Right atrium auricular region (tissue), 2 donors: ENCODE measurements around the gene SEMA3C. TPM values are rescaled to one million over a fixed set of nuclear protein-coding genes. Genes with fewer than 3 reads are reported as not detected.

ENCODE experiments used
- DNase-seq: peaks from one replicate; pipeline ENCODE4 v3.0.0-alpha.2; 2019; ENCODE audit warnings: low spot score
- H3K27ac ChIP-seq, 2 donors: fragments of 200-600 bp; sonication (generic); 1 replicate in 1 of 2; 2 replicates in 1 of 2; pipeline ENCODE4 v1.5.1; 2016 to 2019
- H3K27me3 ChIP-seq, 2 donors: fragments of 200-600 bp; sonication (generic); one replicate each; pipeline versions ENCODE4 v1.5.1 to v1.6.0; 2017 to 2019
- H3K36me3 ChIP-seq: fragments of 200-600 bp; sonication (generic); one replicate; pipeline ENCODE4 v1.5.1; 2016
- H3K4me1 ChIP-seq, 2 donors: fragments of 200-600 bp; sonication (generic); one replicate each; pipeline versions ENCODE4 v1.5.1 to v1.6.0; 2017 to 2019
- H3K4me3 ChIP-seq, 2 donors: fragments of 200-600 bp; sonication (generic); 1 replicate in 1 of 2; 2 replicates in 1 of 2; pipeline ENCODE4 v1.5.1; 2017 to 2019; ENCODE audit warnings: mild to moderate bottlenecking in 1 of 2, moderate library complexity in 1 of 2
- H3K9me3 ChIP-seq, 2 donors: fragments of 200-600 bp; sonication (generic); one replicate each; pipeline ENCODE4 v1.5.1; 2019
- CTCF ChIP-seq, 2 donors: fragments of 200-600 bp; sonication (generic); IDR thresholded peaks; one replicate each; pipeline ENCODE4 v1.5.1; 2019; ENCODE audit warnings: antibody characterized with exemption in 2 of 2
- total RNA-seq, 2 donors: library from RNA; depleted of rRNA; stranded (reverse); fragments of >200 nt; gene quantifications; one replicate each; pipeline ENCODE4 v1.1.0, GENCODE V29; 2016

SEMA3C gene
- total RNA-seq, 2 donors from 2014 or later = 58.3 to 61.6 TPM

GRCh38 chr7:80732630-80733029 lies 186.2 kb downstream of the SEMA3C start:
- H3K27me3 ChIP-seq = no peaks in the 10 kb centered on the region
- TF ChIP-seq CTCF (IDR thresholded peaks at IDR 0.05) = no peak
- H3K4me3 ChIP-seq = no peak overlapping the region
- no peaks in the 10 kb centered on the region for H3K4me1 ChIP-seq
- H3K36me3 ChIP-seq = no peaks in the 10 kb centered on the region
- no peak for DNase-seq
- no peak overlapping the region for H3K27ac ChIP-seq
- H3K9me3 ChIP-seq = no peaks in the 10 kb centered on the region

DNA sequence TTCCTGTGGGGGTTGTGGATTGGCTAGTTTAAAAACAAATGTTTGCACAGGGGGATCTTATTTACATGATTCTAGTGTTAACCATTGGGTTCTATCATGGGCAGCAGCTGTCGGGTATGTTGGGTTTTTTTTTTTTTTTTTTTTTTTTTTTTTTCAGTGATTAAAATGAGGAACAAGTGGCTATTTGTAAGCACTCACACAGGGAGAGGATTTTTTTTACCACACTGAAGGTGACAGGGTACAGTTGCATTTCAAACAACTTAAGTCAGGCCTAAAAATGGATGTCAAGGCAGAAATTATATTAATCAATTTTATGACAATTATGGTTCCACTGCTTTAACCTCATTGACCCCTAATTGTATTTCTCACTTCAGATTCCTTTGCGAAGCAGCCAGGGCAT lies 187.6 kb downstream of the SEMA3C start:
- H3K36me3 ChIP-seq = no peaks in the 10 kb centered on the region
- H3K27ac ChIP-seq = no peak overlapping the region
- no peaks in the 10 kb centered on the region for H3K27me3 ChIP-seq
- H3K9me3 ChIP-seq = no peaks in the 10 kb centered on the region
- H3K4me1 ChIP-seq = no peaks in the 10 kb centered on the region
- TF ChIP-seq CTCF (IDR thresholded peaks at IDR 0.05) = no peak
- H3K4me3 ChIP-seq = no peak overlapping the region
- DNase-seq = no peak

DNA sequence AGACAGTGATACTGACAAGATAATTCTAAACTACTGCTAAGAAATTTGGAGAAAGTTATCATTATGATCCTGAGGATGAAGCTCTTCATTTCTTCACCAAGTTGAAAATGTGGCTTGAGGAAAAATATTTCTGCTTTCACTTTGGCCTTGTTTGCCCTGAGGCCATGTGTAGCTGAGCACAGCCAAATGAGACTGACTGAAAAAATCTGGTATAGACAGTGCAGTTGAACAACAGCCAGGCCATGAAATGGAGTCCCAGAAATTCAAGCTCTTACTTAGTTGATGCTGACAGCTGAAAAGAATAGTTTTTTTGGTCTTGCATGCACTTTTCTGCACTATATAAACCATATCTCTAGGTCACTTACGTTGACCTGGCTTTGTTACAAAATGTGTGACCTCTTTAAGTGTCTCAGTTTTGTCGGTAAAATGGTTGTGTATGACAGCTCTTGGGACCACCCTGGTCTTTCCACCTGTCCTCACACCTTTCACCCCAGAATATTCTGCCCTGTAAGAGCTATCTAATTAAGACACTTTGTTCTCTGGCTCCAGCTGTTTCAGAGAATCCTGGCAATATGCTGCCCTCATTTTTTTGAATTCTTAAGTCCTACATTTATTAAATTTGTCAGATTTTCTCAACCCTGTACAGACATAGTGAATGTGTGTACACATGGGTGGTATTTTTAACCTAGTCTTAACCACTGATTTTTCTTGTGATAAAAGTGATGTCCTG lies 189.1 kb downstream of the SEMA3C start:
- H3K4me3 ChIP-seq = no peak overlapping the region
- no peak for DNase-seq
- H3K27ac ChIP-seq = no peak overlapping the region
- no peak for TF ChIP-seq CTCF (IDR thresholded peaks at IDR 0.05)
- no peaks in the 10 kb centered on the region for H3K9me3 ChIP-seq
- no peaks in the 10 kb centered on the region for H3K27me3 ChIP-seq
- no peaks in the 10 kb centered on the region for H3K36me3 ChIP-seq
- H3K4me1 ChIP-seq = no peaks in the 10 kb centered on the region

DNA sequence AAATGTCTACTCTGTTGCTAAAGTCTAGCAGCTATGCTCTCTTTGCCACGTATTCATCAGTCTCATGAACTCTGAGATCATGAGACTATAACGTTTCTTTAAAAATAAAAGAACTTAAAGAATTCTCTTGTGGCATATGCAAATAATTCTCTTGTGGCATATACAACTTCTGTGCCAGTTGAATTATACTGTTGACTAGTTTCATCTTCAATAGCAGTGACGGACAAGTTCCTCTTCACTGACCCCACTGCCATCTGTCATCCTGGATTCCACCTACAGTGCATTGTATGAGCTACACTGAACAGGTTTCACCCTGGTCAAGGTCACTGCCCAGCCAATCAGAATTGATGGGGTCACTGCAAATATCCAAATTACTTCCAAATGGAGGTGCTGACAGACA lies 192.2 kb downstream of the SEMA3C start:
- no peak overlapping the region for H3K4me3 ChIP-seq
- TF ChIP-seq CTCF (IDR thresholded peaks at IDR 0.05) = no peak
- H3K27me3 ChIP-seq = no peaks in the 10 kb centered on the region
- H3K36me3 ChIP-seq = no peaks in the 10 kb centered on the region
- peaks cover 0 to 12% of the 10 kb centered on the region in 2 donors for H3K4me1 ChIP-seq
- DNase-seq = no peak
- no peaks in the 10 kb centered on the region for H3K9me3 ChIP-seq
- no peak overlapping the region for H3K27ac ChIP-seq

DNA sequence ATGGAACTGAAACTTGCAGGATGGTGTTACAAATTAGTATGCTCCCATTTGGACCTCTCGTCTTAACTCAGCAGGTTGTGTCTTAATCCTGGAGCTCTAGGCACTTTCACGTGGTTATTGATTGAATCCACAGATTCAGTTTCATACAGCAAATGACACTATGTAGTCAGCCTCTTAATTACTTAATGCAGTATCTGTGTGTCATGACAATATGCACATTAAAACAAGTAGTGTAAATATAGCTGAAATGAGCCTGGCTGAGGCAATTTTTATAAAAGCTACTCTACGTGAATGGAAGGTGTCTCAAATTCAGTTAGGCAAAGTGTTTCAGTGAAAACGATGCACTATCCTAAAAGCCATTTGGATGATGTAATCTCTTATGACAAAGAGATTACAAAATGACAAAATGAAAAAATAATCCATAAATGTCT lies 193.7 kb downstream of the SEMA3C start:
- H3K4me1 ChIP-seq = peaks cover 0 to 16% of the 10 kb centered on the region in 2 donors
- DNase-seq = no peak
- no peaks in the 10 kb centered on the region for H3K36me3 ChIP-seq
- H3K9me3 ChIP-seq = no peaks in the 10 kb centered on the region
- H3K27me3 ChIP-seq = no peaks in the 10 kb centered on the region
- no peak overlapping the region for H3K27ac ChIP-seq
- H3K4me3 ChIP-seq = no peak overlapping the region
- TF ChIP-seq CTCF (IDR thresholded peaks at IDR 0.05) = no peak
